ENCODE results near the gene DAZAP1.

DAZAP1 gene

DNA sequence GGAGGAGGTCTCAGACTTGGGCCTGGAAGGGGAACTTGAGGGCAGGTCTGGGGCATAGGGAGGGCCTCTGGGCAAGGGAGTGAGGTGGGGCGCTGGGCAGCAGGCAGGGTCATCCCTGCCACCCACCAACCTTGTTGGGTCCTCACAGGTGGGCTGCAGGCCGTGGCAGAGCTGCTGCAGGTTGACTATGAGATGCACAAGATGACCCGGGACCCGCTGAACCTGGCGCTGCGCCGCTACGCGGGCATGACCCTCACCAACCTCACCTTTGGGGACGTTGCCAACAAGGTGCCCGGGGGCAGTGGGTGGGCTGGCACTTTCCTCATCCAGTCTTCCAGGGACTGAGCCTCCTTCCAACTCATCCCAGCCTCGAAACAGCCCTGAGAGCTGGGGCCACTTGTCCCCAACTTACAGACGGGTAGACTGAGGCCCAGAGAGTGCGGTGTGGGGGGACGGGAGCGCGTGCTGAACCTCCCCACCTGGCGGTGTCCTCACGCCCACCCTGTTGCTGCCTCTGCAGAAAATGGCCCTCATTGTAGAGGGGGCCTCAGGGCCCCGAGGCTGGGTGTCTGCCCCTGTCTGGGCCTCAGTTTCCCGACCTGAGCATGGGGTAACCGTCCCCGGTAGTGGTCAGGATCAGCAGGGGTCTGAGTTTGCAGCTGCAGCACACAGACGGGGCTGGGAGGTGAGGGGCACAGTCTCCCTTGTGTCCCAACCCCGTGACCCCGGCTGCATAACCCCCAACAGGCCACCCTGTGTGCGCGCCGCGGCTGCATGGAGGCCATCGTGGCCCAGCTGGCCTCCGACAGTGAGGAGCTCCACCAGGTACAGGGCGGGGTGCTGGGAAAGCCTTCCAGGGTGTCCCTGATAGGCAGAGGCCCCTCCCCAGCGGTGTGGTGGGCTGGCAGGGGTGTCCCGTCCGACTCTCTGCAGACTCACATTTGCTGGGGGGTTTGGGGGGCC is 52.9 kb downstream of the DAZAP1 start:
- no peak for DNase-seq

GRCh38 chr19:1461862-1462261 is 54.5 kb downstream of the DAZAP1 start:
- no peak for DNase-seq

DNA sequence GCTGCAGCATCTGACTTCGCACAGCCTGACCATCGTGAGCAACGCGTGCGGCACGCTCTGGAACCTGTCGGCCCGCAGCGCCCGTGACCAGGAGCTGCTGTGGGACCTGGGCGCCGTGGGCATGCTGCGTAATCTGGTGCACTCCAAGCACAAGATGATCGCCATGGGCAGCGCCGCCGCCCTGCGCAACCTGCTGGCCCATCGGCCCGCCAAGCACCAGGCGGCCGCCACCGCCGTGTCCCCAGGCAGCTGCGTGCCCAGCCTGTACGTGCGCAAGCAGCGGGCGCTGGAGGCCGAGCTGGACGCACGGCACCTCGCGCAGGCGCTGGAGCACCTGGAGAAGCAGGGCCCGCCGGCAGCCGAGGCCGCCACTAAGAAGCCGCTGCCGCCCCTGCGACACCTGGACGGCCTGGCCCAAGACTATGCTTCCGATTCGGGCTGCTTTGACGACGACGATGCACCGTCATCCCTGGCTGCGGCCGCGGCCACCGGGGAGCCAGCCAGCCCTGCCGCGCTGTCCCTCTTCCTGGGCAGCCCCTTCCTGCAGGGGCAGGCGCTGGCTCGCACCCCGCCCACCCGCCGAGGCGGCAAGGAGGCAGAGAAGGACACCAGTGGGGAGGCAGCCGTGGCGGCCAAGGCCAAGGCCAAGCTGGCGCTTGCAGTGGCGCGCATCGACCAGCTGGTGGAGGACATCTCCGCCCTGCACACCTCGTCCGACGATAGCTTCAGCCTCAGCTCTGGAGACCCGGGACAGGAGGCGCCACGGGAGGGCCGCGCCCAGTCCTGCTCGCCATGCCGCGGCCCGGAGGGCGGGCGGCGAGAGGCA is 58.0 kb downstream of the DAZAP1 start:
- DNase-seq: peak; percentile 54 to 75 (median 61)

DNA sequence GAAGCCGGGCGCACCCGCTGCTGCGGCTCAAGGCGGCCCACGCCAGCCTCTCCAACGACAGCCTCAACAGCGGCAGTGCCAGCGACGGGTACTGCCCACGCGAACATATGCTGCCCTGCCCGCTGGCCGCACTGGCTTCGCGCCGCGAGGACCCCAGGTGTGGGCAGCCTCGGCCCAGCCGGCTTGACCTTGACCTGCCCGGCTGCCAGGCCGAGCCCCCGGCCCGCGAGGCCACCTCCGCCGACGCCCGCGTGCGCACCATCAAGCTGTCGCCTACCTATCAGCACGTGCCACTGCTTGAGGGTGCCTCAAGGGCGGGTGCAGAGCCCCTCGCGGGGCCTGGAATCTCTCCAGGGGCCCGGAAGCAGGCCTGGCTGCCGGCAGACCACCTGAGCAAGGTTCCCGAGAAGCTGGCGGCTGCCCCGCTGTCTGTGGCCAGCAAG is 58.7 kb downstream of the DAZAP1 start:
- no peak for DNase-seq

- DNase-seq: no peak
Measured at GRCh38 chr19:1466461-1467214, 59.3 kb downstream of the DAZAP1 start.

GRCh38 chr19:1467215-1467489 is 59.8 kb downstream of the DAZAP1 start:
- DNase-seq: no peak

- no peak for DNase-seq
Measured at GRCh38 chr19:1467490-1468273, 60.3 kb downstream of the DAZAP1 start.

DNA sequence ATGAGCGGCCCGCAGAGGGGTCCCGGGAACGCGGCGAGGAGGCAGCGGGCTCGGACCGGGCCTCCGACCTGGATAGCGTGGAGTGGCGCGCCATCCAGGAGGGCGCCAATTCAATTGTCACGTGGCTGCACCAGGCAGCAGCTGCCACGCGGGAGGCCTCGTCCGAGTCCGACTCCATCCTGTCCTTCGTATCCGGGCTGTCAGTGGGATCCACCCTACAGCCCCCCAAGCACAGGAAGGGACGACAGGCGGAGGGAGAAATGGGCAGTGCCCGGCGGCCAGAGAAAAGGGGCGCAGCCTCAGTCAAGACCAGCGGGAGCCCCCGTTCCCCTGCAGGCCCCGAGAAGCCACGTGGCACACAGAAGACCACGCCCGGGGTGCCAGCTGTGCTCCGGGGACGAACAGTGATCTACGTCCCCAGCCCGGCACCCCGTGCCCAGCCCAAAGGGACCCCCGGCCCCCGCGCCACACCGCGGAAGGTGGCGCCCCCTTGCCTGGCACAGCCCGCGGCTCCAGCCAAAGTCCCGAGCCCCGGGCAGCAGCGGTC is 61.0 kb downstream of the DAZAP1 start:
- no peak for DNase-seq

DNA sequence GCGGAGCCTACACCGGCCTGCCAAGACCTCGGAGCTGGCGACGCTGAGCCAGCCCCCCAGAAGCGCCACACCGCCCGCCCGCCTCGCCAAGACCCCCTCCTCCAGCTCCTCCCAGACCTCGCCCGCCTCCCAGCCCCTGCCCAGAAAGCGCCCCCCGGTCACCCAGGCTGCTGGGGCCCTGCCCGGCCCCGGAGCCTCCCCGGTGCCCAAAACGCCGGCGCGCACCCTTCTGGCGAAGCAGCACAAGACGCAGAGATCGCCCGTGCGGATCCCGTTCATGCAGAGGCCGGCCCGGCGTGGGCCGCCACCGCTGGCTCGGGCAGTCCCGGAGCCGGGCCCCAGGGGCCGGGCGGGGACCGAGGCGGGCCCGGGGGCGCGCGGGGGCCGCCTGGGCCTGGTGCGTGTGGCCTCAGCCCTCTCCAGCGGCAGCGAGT is 61.5 kb downstream of the DAZAP1 start:
- DNase-seq: peak; percentile 54 to 85 (median 64)

GRCh38 chr19:1469255-1470054 is 62.1 kb downstream of the DAZAP1 start:
- DNase-seq: peak in 1 of 3 donors; percentile 54

- no peak for DNase-seq
Measured at GRCh38 chr19:1470055-1470304, 62.6 kb downstream of the DAZAP1 start.

GRCh38 chr19:1470305-1471009 is 63.1 kb downstream of the DAZAP1 start:
- DNase-seq: peak in 1 of 3 donors; percentile 58

GRCh38 chr19:1471010-1471514 is 63.7 kb downstream of the DAZAP1 start:
- DNase-seq: no peak

DNA sequence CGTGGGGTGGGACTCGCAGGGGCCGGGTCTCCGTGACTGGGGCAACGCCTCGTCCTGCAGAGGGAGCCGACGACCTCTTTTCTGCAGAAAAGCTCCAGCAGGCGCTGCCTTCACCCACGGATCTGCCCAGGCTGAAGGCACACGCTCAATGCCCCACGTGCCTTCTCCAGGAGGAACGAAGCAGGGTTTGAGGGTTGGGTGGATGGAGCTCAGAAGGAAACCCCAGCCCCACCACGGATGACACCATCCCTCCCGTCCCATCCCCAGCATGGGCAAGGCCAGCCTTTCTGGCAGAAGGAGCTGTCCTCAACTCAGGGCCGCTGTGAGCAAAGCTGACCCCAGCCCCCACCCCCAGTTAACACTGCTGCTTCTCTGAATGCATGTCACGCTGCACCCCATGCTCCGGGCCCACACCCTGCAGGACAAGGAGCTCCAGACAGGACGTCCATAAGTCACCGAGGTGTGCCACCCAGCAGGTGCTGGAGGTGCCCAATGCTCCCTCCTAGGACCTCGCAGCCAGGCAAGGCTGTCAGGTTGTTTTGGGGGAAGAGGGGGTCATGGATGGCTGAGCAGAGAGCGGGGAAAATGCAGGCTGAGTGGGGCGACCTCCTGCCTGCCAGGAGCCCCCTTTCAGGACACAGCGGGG is 64.3 kb downstream of the DAZAP1 start:
- DNase-seq: peak; percentile 46 to 56 (median 50)

- no peak for DNase-seq
Measured at GRCh38 chr19:1472231-1473084, 65.1 kb downstream of the DAZAP1 start.

- DNase-seq: no peak
Measured at GRCh38 chr19:1473085-1473851, 65.9 kb downstream of the DAZAP1 start.

- DNase-seq: no peak
Measured at GRCh38 chr19:1474011-1474764, 66.8 kb downstream of the DAZAP1 start.
